SK-N-SH treated with all-trans-retinoic acid at 6 μM for 48 hours (cell line): ENCODE results near the gene NCLN.

Experiments
- ARNTL ChIP-seq: fragments of 450-650 bp; formaldehyde crosslinking; IDR thresholded peaks from 2 replicates; pipeline ENCODE4 v1.5.0; 2020; ENCODE audit warnings: low read depth, mild to moderate bottlenecking, moderate library complexity, borderline replicate concordance
- BACH2 ChIP-seq: fragments of 250-450 bp; sonication (Bioruptor Pico); IDR thresholded peaks from 2 replicates; pipeline ENCODE4 v1.9.0; 2021; ENCODE audit warnings: mild to moderate bottlenecking, borderline replicate concordance
- ISL1 ChIP-seq: fragments of 250-450 bp; sonication (Bioruptor Pico); IDR thresholded peaks from 2 replicates; pipeline ENCODE4 v2.1.2; 2022; ENCODE audit warnings: mild to moderate bottlenecking, moderate library complexity
- RARB ChIP-seq: fragments of 250-450 bp; sonication (Bioruptor Pico); IDR thresholded peaks from 2 replicates; pipeline ENCODE4 v1.8.0; 2021; ENCODE audit warnings: mild to moderate bottlenecking, moderate library complexity
- SNAI2 ChIP-seq: fragments of 250-450 bp; sonication (Bioruptor Pico); IDR thresholded peaks from 2 replicates; pipeline ENCODE4 v1.5.0; 2020; ENCODE audit warnings: mild to moderate bottlenecking, moderate library complexity
- ZFP3 ChIP-seq: fragments of 250-450 bp; sonication (Bioruptor Pico); IDR thresholded peaks from 2 replicates; pipeline ENCODE4 v1.5.0; 2020; ENCODE audit warnings: mild to moderate bottlenecking, moderate library complexity
- ZFP30 ChIP-seq: fragments of 450-650 bp; formaldehyde crosslinking; IDR thresholded peaks from 2 replicates; pipeline ENCODE4 v1.5.0; 2022; ENCODE audit warnings: mild to moderate bottlenecking, moderate library complexity
- TF ChIP-seq, protein P1 (sequence below): fragments of 250-450 bp; sonication (Bioruptor Pico); IDR thresholded peaks from 2 replicates; pipeline ENCODE4 v1.8.0; 2020; ENCODE audit warnings: mild to moderate bottlenecking, moderate library complexity, borderline replicate concordance
- TF ChIP-seq, protein P2 (sequence below): fragments of 250-450 bp; sonication (Bioruptor Pico); IDR thresholded peaks from 2 replicates; pipeline ENCODE4 v1.5.0; 2020; ENCODE audit warnings: mild to moderate bottlenecking, moderate library complexity
- TF ChIP-seq, protein P3 (sequence below): fragments of 250-450 bp; sonication (Bioruptor Pico); IDR thresholded peaks from 2 replicates; pipeline ENCODE4 v1.5.1; 2021; ENCODE audit warnings: mild to moderate bottlenecking, moderate library complexity
- TF ChIP-seq, protein P4 (sequence below): fragments of 250-450 bp; sonication (Bioruptor Pico); IDR thresholded peaks from 2 replicates; pipeline ENCODE4 v1.5.1; 2020; ENCODE audit warnings: low read depth, mild to moderate bottlenecking, moderate library complexity

DNA sequence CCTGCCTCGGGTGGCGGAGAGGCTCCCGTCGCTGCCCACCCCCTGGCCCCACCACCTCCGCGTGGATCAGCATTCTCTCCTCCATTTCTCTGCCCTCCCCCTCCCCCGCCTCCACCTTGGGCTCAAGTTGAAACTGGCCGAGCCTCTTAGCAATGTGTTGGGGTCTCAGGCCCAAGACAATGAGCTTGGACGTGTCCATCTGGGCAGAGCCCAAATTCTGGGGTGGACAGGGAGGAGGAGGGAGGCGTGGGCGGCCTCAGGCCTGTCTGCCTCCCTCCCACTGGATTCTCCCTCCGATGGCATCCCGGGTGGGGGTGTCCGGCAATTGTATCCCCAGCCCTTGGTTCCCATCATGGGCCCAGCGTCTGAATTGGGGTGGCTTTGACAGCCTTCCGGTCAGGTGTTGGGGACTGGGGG lies 40.0 kb downstream of the NCLN start:
- TF ChIP-seq ARNTL (CRISPR knock-in tag) (no peak), ISL1 (CRISPR knock-in tag) (no peak), SNAI2 (no peak), ZFP3 (CRISPR knock-in tag) (no peak), RARB (no peak), BACH2 (no peak), ZFP30 (CRISPR knock-in tag) (no peak)
- TF ChIP-seq, protein P1, sequence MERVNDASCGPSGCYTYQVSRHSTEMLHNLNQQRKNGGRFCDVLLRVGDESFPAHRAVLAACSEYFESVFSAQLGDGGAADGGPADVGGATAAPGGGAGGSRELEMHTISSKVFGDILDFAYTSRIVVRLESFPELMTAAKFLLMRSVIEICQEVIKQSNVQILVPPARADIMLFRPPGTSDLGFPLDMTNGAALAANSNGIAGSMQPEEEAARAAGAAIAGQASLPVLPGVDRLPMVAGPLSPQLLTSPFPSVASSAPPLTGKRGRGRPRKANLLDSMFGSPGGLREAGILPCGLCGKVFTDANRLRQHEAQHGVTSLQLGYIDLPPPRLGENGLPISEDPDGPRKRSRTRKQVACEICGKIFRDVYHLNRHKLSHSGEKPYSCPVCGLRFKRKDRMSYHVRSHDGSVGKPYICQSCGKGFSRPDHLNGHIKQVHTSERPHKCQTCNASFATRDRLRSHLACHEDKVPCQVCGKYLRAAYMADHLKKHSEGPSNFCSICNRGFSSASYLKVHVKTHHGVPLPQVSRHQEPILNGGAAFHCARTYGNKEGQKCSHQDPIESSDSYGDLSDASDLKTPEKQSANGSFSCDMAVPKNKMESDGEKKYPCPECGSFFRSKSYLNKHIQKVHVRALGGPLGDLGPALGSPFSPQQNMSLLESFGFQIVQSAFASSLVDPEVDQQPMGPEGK (CRISPR knock-in tag), result no peak
- TF ChIP-seq, protein P2, sequence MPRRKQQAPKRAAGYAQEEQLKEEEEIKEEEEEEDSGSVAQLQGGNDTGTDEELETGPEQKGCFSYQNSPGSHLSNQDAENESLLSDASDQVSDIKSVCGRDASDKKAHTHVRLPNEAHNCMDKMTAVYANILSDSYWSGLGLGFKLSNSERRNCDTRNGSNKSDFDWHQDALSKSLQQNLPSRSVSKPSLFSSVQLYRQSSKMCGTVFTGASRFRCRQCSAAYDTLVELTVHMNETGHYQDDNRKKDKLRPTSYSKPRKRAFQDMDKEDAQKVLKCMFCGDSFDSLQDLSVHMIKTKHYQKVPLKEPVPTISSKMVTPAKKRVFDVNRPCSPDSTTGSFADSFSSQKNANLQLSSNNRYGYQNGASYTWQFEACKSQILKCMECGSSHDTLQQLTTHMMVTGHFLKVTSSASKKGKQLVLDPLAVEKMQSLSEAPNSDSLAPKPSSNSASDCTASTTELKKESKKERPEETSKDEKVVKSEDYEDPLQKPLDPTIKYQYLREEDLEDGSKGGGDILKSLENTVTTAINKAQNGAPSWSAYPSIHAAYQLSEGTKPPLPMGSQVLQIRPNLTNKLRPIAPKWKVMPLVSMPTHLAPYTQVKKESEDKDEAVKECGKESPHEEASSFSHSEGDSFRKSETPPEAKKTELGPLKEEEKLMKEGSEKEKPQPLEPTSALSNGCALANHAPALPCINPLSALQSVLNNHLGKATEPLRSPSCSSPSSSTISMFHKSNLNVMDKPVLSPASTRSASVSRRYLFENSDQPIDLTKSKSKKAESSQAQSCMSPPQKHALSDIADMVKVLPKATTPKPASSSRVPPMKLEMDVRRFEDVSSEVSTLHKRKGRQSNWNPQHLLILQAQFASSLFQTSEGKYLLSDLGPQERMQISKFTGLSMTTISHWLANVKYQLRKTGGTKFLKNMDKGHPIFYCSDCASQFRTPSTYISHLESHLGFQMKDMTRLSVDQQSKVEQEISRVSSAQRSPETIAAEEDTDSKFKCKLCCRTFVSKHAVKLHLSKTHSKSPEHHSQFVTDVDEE (CRISPR knock-in tag), result no peak
- TF ChIP-seq, protein P3, sequence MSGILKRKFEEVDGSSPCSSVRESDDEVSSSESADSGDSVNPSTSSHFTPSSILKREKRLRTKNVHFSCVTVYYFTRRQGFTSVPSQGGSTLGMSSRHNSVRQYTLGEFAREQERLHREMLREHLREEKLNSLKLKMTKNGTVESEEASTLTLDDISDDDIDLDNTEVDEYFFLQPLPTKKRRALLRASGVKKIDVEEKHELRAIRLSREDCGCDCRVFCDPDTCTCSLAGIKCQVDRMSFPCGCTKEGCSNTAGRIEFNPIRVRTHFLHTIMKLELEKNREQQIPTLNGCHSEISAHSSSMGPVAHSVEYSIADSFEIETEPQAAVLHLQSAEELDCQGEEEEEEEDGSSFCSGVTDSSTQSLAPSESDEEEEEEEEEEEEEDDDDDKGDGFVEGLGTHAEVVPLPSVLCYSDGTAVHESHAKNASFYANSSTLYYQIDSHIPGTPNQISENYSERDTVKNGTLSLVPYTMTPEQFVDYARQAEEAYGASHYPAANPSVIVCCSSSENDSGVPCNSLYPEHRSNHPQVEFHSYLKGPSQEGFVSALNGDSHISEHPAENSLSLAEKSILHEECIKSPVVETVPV (CRISPR knock-in tag), result no peak
- TF ChIP-seq, protein P4, sequence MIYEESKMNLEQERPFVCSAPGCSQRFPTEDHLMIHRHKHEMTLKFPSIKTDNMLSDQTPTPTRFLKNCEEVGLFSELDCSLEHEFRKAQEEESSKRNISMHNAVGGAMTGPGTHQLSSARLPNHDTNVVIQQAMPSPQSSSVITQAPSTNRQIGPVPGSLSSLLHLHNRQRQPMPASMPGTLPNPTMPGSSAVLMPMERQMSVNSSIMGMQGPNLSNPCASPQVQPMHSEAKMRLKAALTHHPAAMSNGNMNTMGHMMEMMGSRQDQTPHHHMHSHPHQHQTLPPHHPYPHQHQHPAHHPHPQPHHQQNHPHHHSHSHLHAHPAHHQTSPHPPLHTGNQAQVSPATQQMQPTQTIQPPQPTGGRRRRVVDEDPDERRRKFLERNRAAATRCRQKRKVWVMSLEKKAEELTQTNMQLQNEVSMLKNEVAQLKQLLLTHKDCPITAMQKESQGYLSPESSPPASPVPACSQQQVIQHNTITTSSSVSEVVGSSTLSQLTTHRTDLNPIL (CRISPR knock-in tag), result no peak
